NCI-H345 treated with DMSO at 0.1 percent for 48 hours (cell line): ENCODE data around the gene HOXC4.
"Not testable (repeated sequence)": the region's sequence is repeated elsewhere in the genome, so short reads cannot be mapped to it uniquely, and the experiment has no call there.

Experiments
- DNase-seq: peaks from one replicate; lab custom pipeline; 2025; ENCODE audit not compliant: unreplicated experiment; lab: John Stamatoyannopoulos, UW

HOXC4 gene

GRCh38 chr12:54053003-54053750 is 458 bp upstream of the HOXC4 start:
- DNase-seq = no peak

GRCh38 chr12:54054742-54055194 is 1.1 kb downstream of the HOXC4 start:
- DNase-seq = no peak

- no peak for DNase-seq
Measured at GRCh38 chr12:54055552-54055951, 1.9 kb downstream of the HOXC4 start.

GRCh38 chr12:54056110-54056509 is 2.5 kb downstream of the HOXC4 start:
- DNase-seq = no peak

- DNase-seq = no peak
Measured at GRCh38 chr12:54058128-54058768, 4.6 kb downstream of the HOXC4 start.

GRCh38 chr12:54059668-54060067 is 6.0 kb downstream of the HOXC4 start:
- no peak for DNase-seq

- no peak for DNase-seq
Measured at GRCh38 chr12:54060174-54060974, 6.7 kb downstream of the HOXC4 start.

GRCh38 chr12:54060975-54061778 is 7.5 kb downstream of the HOXC4 start:
- no peak for DNase-seq

GRCh38 chr12:54065677-54066076 is 12.0 kb downstream of the HOXC4 start:
- DNase-seq = no peak

GRCh38 chr12:54066408-54066807 is 12.8 kb downstream of the HOXC4 start:
- DNase-seq = no peak

GRCh38 chr12:54068418-54069070 is 14.9 kb downstream of the HOXC4 start:
- no peak for DNase-seq

- DNase-seq = no peak
Measured at GRCh38 chr12:54071942-54072341, 18.3 kb downstream of the HOXC4 start.

- DNase-seq = no peak
Measured at GRCh38 chr12:54074308-54074707, 20.7 kb downstream of the HOXC4 start.

- DNase-seq = no peak
Measured at GRCh38 chr12:54075409-54075808, 21.8 kb downstream of the HOXC4 start.

- DNase-seq = no peak
Measured at GRCh38 chr12:54075974-54076373, 22.3 kb downstream of the HOXC4 start.

GRCh38 chr12:54077843-54078242 is 24.2 kb downstream of the HOXC4 start:
- DNase-seq = not testable (repeated sequence)

- DNase-seq = not testable (repeated sequence)
Measured at GRCh38 chr12:54079115-54079514, 25.5 kb downstream of the HOXC4 start.

GRCh38 chr12:54080008-54080924 is 26.6 kb downstream of the HOXC4 start:
- not testable (repeated sequence) for DNase-seq

- DNase-seq = not testable (repeated sequence)
Measured at GRCh38 chr12:54081053-54081514, 27.4 kb downstream of the HOXC4 start.
